NT2/D1 (cell line): ENCODE data around the gene PTPRK.

Experiments
- DNase-seq: peaks from one replicate; pipeline ENCODE4 v3.0.0-alpha.2; 2011; ENCODE audit warnings: low read depth, low spot score
- H3K27me3 ChIP-seq: 2 replicates; pipeline ENCODE4 v1.6.0; 2011; ENCODE audit warnings: mild to moderate bottlenecking; ENCODE audit not compliant: insufficient read length, insufficient read depth
- H3K36me3 ChIP-seq: 2 replicates; pipeline ENCODE4 v1.6.1; 2011; ENCODE audit warnings: mild to moderate bottlenecking, low read length, mixed read lengths; ENCODE audit not compliant: insufficient read depth, insufficient read length
- H3K4me1 ChIP-seq: 2 replicates; pipeline ENCODE4 v1.5.1; 2011; ENCODE audit not compliant: insufficient read depth, insufficient read length
- H3K4me3 ChIP-seq: 2 replicates; pipeline ENCODE4 v1.5.1; 2011; ENCODE audit warnings: low read depth; ENCODE audit not compliant: insufficient read length
- H3K9ac ChIP-seq: 2 replicates; pipeline ENCODE4 v1.6.0; 2011; ENCODE audit warnings: low read depth; ENCODE audit not compliant: insufficient read length
- H3K9me3 ChIP-seq: 2 replicates; pipeline ENCODE4 v1.5.1; 2011; ENCODE audit warnings: mild to moderate bottlenecking, low read length; ENCODE audit not compliant: insufficient read depth
- SUZ12 ChIP-seq: IDR thresholded peaks from 2 replicates; pipeline ENCODE4 v1.6.1; 2011; ENCODE audit not compliant: insufficient read length, insufficient read depth; ENCODE audit errors: extremely low read depth
- YY1 ChIP-seq: IDR thresholded peaks from 2 replicates; pipeline ENCODE4 v1.6.1; 2011; ENCODE audit not compliant: insufficient read length, insufficient read depth
- ZNF274 ChIP-seq: IDR thresholded peaks from 2 replicates; pipeline ENCODE4 v1.6.1; 2011; ENCODE audit warnings: mild to moderate bottlenecking, low read depth, low read length

Gene PTPRK

DNA sequence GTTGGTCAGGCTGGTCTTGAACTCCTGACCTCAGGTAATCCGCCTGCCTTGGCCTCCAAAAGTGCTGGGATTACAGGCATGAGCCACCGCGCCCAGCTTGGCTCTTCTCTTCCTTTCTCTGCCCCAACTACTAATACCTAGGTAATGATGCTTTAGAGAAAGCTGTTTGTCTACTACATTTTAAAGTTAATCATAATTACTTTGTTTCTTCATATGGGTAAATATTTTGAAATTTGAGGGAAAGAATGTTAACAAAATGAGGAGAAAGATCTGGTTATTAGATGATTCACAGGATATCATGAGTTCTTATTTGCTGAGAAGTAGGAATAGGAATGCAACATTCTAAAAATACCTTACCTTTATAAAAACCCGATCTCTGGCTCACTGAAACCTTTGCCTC is 18.4 kb upstream of the PTPRK start:
- no peak for DNase-seq
- Histone ChIP-seq H3K4me3 (no peak overlapping the region), H3K36me3 (no peaks in the 10 kb centered on the region), H3K4me1 (no peaks in the 10 kb centered on the region), H3K9ac (no peak overlapping the region), H3K27me3 (no peaks in the 10 kb centered on the region), H3K9me3 (no peaks in the 10 kb centered on the region)
- TF ChIP-seq YY1, result no peak
- no peak for TF ChIP-seq ZNF274
- TF ChIP-seq SUZ12, result no peak

DNA sequence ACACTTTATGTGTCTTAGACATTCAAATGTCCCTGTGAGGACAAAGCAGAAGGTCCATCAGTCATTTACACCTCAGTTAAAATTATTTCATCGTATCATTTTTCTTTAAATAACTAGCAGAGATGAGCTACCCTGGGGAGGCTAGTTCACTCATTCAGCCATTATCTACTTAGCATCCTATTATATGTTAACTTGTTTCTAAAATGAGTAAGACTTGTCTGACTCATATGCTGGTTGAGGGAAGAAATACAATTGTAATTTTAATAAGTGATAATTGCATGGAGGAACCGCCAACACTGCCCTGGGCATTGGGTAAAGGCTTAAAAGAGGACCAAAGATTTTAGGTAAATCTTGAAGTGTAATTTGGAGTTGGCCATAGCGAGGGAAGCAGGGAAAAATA is 12.4 kb upstream of the PTPRK start:
- no peak for DNase-seq
- H3K27me3 ChIP-seq, result no peaks in the 10 kb centered on the region
- no peaks in the 10 kb centered on the region for H3K36me3 ChIP-seq
- no peak for TF ChIP-seq ZNF274
- TF ChIP-seq YY1, result no peak
- no peak overlapping the region for H3K4me3 ChIP-seq
- H3K9me3 ChIP-seq, result no peaks in the 10 kb centered on the region
- H3K9ac ChIP-seq, result no peak overlapping the region
- no peaks in the 10 kb centered on the region for H3K4me1 ChIP-seq

DNA sequence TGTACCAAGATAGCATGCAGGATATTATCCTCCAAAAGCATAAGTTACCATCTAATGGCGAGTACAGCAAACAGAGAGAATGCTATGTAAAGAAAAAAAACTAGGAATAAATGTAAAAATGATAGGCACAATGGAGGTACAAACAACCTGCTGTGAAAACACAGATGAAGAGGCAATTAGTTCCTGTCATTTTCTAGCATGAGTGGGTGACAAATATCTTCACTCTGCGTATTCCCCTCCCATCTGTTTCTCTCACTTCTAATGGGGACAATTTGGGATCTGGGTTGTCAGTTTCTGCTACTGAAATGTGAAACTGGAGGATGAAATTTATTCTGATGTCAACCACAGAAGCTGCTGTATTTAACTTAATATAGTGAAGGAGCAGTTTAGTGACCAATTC is 11.7 kb upstream of the PTPRK start:
- no peak overlapping the region for H3K9ac ChIP-seq
- no peaks in the 10 kb centered on the region for H3K36me3 ChIP-seq
- H3K27me3 ChIP-seq, result no peaks in the 10 kb centered on the region
- H3K4me1 ChIP-seq, result no peaks in the 10 kb centered on the region
- H3K4me3 ChIP-seq, result no peak overlapping the region
- TF ChIP-seq YY1 (no peak), ZNF274 (no peak), SUZ12 (no peak)
- no peaks in the 10 kb centered on the region for H3K9me3 ChIP-seq
- no peak for DNase-seq

DNA sequence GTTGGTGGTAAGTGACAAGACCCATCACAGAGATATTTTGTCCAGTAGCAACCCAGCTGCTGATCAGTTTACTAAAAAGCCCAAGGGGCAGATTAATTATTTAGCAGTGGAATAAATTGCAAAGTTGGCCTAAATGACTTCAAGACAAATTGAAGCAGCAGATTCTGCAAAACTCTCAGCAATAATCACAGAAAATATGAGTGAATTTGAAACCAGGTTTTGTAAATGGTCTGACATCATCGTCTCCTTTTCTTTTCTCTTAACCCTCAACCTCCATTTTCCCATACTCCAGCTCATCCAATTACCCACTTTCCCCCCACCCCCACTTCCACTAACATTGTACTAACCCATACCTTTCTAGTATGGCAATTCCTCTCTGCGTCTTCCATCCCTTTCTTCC is 11.3 kb upstream of the PTPRK start:
- TF ChIP-seq SUZ12, result no peak
- TF ChIP-seq ZNF274, result no peak
- TF ChIP-seq YY1, result no peak
- Histone ChIP-seq H3K27me3 (no peaks in the 10 kb centered on the region), H3K36me3 (no peaks in the 10 kb centered on the region), H3K9ac (no peak overlapping the region), H3K4me1 (no peaks in the 10 kb centered on the region), H3K9me3 (no peaks in the 10 kb centered on the region), H3K4me3 (no peak overlapping the region)
- no peak for DNase-seq

DNA sequence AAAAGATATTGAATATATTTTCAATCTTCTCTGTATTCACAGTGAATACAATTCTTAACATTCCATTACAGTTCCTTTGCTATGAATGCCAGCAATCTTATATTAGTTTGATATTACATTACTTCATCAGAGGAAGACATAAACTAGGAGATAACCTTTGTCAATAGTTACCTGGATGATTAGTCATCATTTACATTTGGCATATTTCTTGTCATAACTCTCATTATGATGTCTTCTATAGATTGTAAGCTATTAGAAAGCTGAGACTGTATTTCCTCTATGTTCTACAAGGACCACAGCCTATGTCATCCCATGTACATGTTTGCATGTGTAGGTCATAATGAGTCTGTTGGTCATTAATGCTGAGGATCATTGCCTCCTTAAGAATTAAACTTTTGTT is 7.8 kb upstream of the PTPRK start:
- Histone ChIP-seq H3K9me3 (no peaks in the 10 kb centered on the region), H3K36me3 (no peaks in the 10 kb centered on the region), H3K4me3 (no peak overlapping the region), H3K9ac (no peak overlapping the region), H3K4me1 (no peaks in the 10 kb centered on the region), H3K27me3 (no peaks in the 10 kb centered on the region)
- DNase-seq, result no peak
- TF ChIP-seq ZNF274, result no peak
- no peak for TF ChIP-seq YY1
- no peak for TF ChIP-seq SUZ12

DNA sequence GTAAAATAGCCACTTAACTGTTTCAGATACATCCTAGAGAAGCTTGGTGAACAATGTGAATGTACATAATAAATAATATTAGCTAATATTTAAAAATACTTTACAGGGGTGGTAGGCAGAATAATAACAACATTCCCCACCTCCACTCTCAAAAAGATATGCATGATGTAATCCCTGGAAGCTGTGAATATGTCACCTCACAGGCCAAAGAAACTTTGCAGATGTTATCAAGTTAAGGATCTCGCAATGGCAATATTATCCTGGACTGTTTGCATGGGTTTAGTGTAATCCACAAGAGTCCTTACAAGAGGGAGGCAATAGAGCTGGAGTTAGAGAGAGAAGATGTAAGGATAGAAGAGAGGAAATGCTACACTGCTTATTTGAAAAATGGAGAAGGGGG is 7.0 kb upstream of the PTPRK start:
- Histone ChIP-seq H3K27me3 (no peaks in the 10 kb centered on the region), H3K36me3 (no peaks in the 10 kb centered on the region), H3K4me3 (no peak overlapping the region), H3K9me3 (no peaks in the 10 kb centered on the region), H3K9ac (no peak overlapping the region), H3K4me1 (no peaks in the 10 kb centered on the region)
- TF ChIP-seq SUZ12 (no peak), YY1 (no peak), ZNF274 (no peak)
- DNase-seq, result no peak

DNA sequence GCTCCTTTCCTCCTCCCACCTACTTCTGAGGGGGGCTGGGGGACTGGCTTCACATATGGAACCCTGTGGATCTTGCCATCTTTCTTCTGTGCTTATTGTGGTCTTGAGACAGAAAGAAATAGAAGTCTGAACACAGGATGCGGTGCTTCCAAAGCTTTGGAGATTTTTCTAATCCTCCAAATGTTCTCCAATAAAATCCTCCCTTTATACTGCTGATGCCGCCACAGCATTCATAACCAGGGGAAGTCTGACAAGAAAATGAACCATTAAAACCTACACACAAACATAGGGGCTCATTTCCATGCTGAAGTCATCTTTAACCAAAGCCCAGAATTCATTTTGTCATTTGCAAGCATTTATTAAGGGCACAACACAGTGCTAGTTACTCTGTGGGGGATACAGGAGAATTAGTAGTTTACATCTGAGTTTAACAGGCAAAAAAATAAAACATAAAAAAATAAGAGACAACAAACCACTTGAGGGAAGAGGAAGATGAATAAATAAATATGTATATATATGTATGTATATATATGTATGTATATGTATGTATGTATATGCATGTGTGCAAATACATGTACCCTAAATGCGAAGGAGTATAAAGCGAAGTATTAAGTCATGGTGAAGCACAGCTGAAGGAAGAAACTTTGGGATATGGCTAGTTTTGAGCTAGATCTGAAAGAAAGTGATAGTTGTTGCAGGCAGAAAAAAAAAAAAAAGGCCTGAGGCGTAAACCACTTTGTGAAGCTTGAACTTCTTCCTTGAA is 5.9 kb upstream of the PTPRK start:
- DNase-seq, result no peak
- TF ChIP-seq YY1, result no peak
- TF ChIP-seq ZNF274, result no peak
- no peak for TF ChIP-seq SUZ12
- H3K27me3 ChIP-seq, result no peaks in the 10 kb centered on the region
- no peaks in the 10 kb centered on the region for H3K4me1 ChIP-seq
- H3K4me3 ChIP-seq, result no peak overlapping the region
- no peaks in the 10 kb centered on the region for H3K36me3 ChIP-seq
- no peaks in the 10 kb centered on the region for H3K9me3 ChIP-seq
- no peak overlapping the region for H3K9ac ChIP-seq
